H9 (cell line): Measurements from ENCODE around the gene KLHDC3. TPM values are rescaled to one million over a fixed set of nuclear protein-coding genes. Genes with fewer than 3 reads are reported as not detected.

Experiments used
- DNase-seq: peaks from one replicate; pipeline ENCODE4 v3.0.0-alpha.2; 2017
- H2AFZ ChIP-seq: one replicate; pipeline ENCODE4 v1.6.1; 2013; ENCODE audit warnings: mild to moderate bottlenecking, low read length, control low read depth, moderate library complexity
- H2AK5ac ChIP-seq: 2 replicates; pipeline ENCODE4 v1.6.1; 2013; ENCODE audit warnings: low read length, control low read depth, mixed read lengths; ENCODE audit not compliant: insufficient read length
- H2BK120ac ChIP-seq: one replicate; pipeline ENCODE4 v1.6.1; 2013; ENCODE audit warnings: low read depth, mild to moderate bottlenecking, low read length, control low read depth, inconsistent platforms; ENCODE audit not compliant: poor library complexity, severe bottlenecking
- H2BK12ac ChIP-seq: 2 replicates; pipeline ENCODE4 v1.6.1; 2013; ENCODE audit warnings: low read length, control low read depth, mixed read lengths, low read depth; ENCODE audit not compliant: insufficient read length
- H2BK15ac ChIP-seq: 2 replicates; pipeline ENCODE4 v1.6.1; 2013; ENCODE audit warnings: low read depth, low read length, control low read depth
- H2BK20ac ChIP-seq: one replicate; pipeline ENCODE4 v1.6.1; 2013; ENCODE audit warnings: low read depth, mild to moderate bottlenecking, low read length, control low read depth, inconsistent platforms; ENCODE audit not compliant: poor library complexity, severe bottlenecking
- H2BK5ac ChIP-seq: 2 replicates; pipeline ENCODE4 v1.6.1; 2013; ENCODE audit warnings: low read length, control low read depth, mixed read lengths; ENCODE audit not compliant: insufficient read length
- H3K14ac ChIP-seq: 2 replicates; pipeline ENCODE4 v1.6.1; 2013; ENCODE audit warnings: low read length, control low read depth; ENCODE audit not compliant: insufficient read depth
- H3K18ac ChIP-seq: 2 replicates; pipeline ENCODE4 v1.6.1; 2013; ENCODE audit warnings: low read depth, mild to moderate bottlenecking, mixed read lengths, low read length, control low read depth; ENCODE audit not compliant: insufficient read length
- H3K23ac ChIP-seq: 2 replicates; pipeline ENCODE4 v1.6.1; 2013; ENCODE audit warnings: low read length, control low read depth, mixed read lengths, low read depth; ENCODE audit not compliant: insufficient read length
- H3K23me2 ChIP-seq: 2 replicates; pipeline ENCODE4 v1.6.1; 2013; ENCODE audit warnings: low read depth, mild to moderate bottlenecking, mixed read lengths, low read length, control low read depth; ENCODE audit not compliant: insufficient read length, poor library complexity, severe bottlenecking
- H3K27ac ChIP-seq: 2 replicates; pipeline ENCODE4 v1.5.1; 2013; ENCODE audit warnings: low read length, control low read depth, mixed read lengths, low read depth; ENCODE audit not compliant: insufficient read length
- H3K27me3 ChIP-seq: 2 replicates; pipeline ENCODE4 v1.6.1; 2013; ENCODE audit warnings: low read length, control low read depth, inconsistent platforms; ENCODE audit not compliant: insufficient read depth
- H3K4ac ChIP-seq: 2 replicates; pipeline ENCODE4 v1.6.1; 2013; ENCODE audit warnings: low read depth, mild to moderate bottlenecking, control low read depth, inconsistent platforms, low read length, moderate library complexity
- H3K4me1 ChIP-seq: 2 replicates; pipeline ENCODE4 v1.6.1; 2013; ENCODE audit warnings: low read length, control low read depth, inconsistent platforms; ENCODE audit not compliant: insufficient read depth
- H3K4me2 ChIP-seq: 2 replicates; pipeline ENCODE4 v1.6.1; 2013; ENCODE audit warnings: low read length, control low read depth, mixed read lengths; ENCODE audit not compliant: insufficient read length, insufficient read depth
- H3K56ac ChIP-seq: 2 replicates; pipeline ENCODE4 v1.6.1; 2013; ENCODE audit warnings: low read depth, mild to moderate bottlenecking, mixed read lengths, low read length, control low read depth; ENCODE audit not compliant: insufficient read length
- H3K79me1 ChIP-seq: 2 replicates; pipeline ENCODE4 v1.6.1; 2013; ENCODE audit warnings: low read depth, mild to moderate bottlenecking, moderate library complexity, low read length, control low read depth, inconsistent platforms; ENCODE audit not compliant: insufficient read depth, poor library complexity, severe bottlenecking
- H3K79me2 ChIP-seq: 2 replicates; pipeline ENCODE4 v1.6.1; 2013; ENCODE audit warnings: low read length, control low read depth, inconsistent platforms; ENCODE audit not compliant: insufficient read depth
- H3K9ac ChIP-seq: 2 replicates; pipeline ENCODE4 v1.6.1; 2013; ENCODE audit warnings: low read length, control low read depth, mixed read lengths; ENCODE audit not compliant: insufficient read length; ENCODE audit errors: extremely low read depth
- H3K9me3 ChIP-seq: one replicate; pipeline ENCODE4 v1.6.1; 2013; ENCODE audit warnings: low read depth, low read length, inconsistent platforms; ENCODE audit not compliant: control insufficient read depth
- H3T11ph ChIP-seq: one replicate; pipeline ENCODE4 v1.6.1; 2013; ENCODE audit warnings: mild to moderate bottlenecking, low read length, control low read depth, inconsistent platforms
- H4K20me1 ChIP-seq: one replicate; pipeline ENCODE4 v1.6.1; 2013; ENCODE audit not compliant: control insufficient read depth, insufficient read length, insufficient read depth
- H4K5ac ChIP-seq: 2 replicates; pipeline ENCODE4 v1.6.1; 2013; ENCODE audit warnings: low read depth, mild to moderate bottlenecking, mixed read lengths, low read length, control low read depth; ENCODE audit not compliant: insufficient read length
- H4K8ac ChIP-seq: replicated peaks from 2 replicates; pipeline ENCODE4 v1.6.1; 2013; ENCODE audit warnings: low read length, control low read depth, mixed read lengths, low read depth; ENCODE audit not compliant: insufficient read length
- H4K91ac ChIP-seq: 2 replicates; pipeline ENCODE4 v1.6.1; 2013; ENCODE audit warnings: low read depth, mild to moderate bottlenecking, moderate library complexity, mixed read lengths, low read length, control low read depth; ENCODE audit not compliant: insufficient read length
- H3K27ac Mint-ChIP-seq, 3 experiments: 2 replicates in 2 of 3; 3 replicates in 1 of 3; pipeline ENCODE4 v1.8.0; 2020 to 2021; ENCODE audit warnings: mixed read lengths in 3 of 3, mild to moderate bottlenecking in 1 of 3, moderate library complexity in 1 of 3
- H3K27me3 Mint-ChIP-seq: 2 replicates; pipeline ENCODE4 v1.8.0; 2021; ENCODE audit warnings: low read depth, mild to moderate bottlenecking, moderate library complexity, mixed read lengths
- H3K36me3 Mint-ChIP-seq, 3 experiments: 2 replicates in 2 of 3; 3 replicates in 1 of 3; pipeline ENCODE4 v1.8.0; 2020 to 2021; ENCODE audit warnings: low read depth in 3 of 3, mixed read lengths in 3 of 3; ENCODE audit not compliant: insufficient read depth in 1 of 3
- H3K4me1 Mint-ChIP-seq, 2 experiments: 2 replicates each; pipeline ENCODE4 v1.8.0; 2020; ENCODE audit warnings: mixed read lengths in 2 of 2
- H3K4me3 Mint-ChIP-seq, 2 experiments: 2 replicates in 1 of 2; 3 replicates in 1 of 2; pipeline ENCODE4 v1.8.0; 2020 to 2021; ENCODE audit warnings: mild to moderate bottlenecking in 2 of 2, mixed read lengths in 2 of 2, moderate library complexity in 1 of 2
- H3K9me3 Mint-ChIP-seq, 2 experiments: 2 replicates in 1 of 2; 3 replicates in 1 of 2; pipeline ENCODE4 v1.8.0; 2020; ENCODE audit warnings: mild to moderate bottlenecking in 2 of 2, mixed read lengths in 2 of 2, moderate library complexity in 1 of 2
- WGBS: extraction: QIAGEN DNeasy Blood & Tissue Kit; methylation state at CpG from one replicate; pipeline ENCODE4 v1.1.7; 2013; ENCODE audit warnings: missing lambda C conversion rate, low lambda C conversion rate, mixed read lengths; ENCODE audit not compliant: insufficient read length; ENCODE audit errors: extremely low coverage; 5-methylcytosine and 5-hydroxymethylcytosine counted together
- total RNA-seq: library from RNA; stranded (reverse); gene quantifications from 2 replicates; pipeline ENCODE4 v1.2.1, GENCODE V29; 2021
- TF ChIP-seq, protein P1 (sequence below): fragments of 200-600 bp; sonication (generic); conservative IDR thresholded peaks from 3 replicates; pipeline ENCODE4 v1.8.0; 2021; ENCODE audit warnings: antibody characterized with exemption, mild to moderate bottlenecking

The KLHDC3 gene
- total RNA-seq, 1 experiment from 2014 or later: 146 TPM

DNA sequence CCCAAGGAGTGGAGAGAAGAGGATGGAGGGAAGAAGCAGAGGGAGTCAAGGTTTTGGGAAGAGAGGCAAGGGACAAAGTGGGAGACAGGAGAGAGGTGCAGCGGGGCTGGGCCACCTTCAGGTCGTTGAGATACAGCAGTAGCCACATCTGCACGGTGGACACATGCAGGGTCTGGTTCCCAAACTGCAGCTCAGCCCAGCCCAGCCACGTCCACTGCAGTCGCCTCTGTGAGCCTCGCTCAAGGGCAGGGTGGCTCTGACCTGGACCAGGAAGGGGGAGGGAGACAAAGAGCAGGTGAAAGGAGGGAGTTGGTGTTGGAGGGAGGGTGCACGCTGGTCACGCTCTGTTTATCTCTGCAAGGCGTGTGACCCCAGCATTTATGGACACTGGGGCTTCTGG lies 24.7 kb downstream of the KLHDC3 start:
- H3K9ac ChIP-seq: no peak overlapping the region
- TF ChIP-seq, protein P1, sequence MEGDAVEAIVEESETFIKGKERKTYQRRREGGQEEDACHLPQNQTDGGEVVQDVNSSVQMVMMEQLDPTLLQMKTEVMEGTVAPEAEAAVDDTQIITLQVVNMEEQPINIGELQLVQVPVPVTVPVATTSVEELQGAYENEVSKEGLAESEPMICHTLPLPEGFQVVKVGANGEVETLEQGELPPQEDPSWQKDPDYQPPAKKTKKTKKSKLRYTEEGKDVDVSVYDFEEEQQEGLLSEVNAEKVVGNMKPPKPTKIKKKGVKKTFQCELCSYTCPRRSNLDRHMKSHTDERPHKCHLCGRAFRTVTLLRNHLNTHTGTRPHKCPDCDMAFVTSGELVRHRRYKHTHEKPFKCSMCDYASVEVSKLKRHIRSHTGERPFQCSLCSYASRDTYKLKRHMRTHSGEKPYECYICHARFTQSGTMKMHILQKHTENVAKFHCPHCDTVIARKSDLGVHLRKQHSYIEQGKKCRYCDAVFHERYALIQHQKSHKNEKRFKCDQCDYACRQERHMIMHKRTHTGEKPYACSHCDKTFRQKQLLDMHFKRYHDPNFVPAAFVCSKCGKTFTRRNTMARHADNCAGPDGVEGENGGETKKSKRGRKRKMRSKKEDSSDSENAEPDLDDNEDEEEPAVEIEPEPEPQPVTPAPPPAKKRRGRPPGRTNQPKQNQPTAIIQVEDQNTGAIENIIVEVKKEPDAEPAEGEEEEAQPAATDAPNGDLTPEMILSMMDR: no peak
- no peak overlapping the region for H3K14ac ChIP-seq
- no peak overlapping the region for H2BK15ac ChIP-seq
- H4K20me1 ChIP-seq: no peaks in the 10 kb centered on the region
- no peaks in the 10 kb centered on the region; a peak in 1 of 5 replicates for H3K9me3 Mint-ChIP-seq
- H2BK20ac ChIP-seq: no peak overlapping the region
- no peak overlapping the region; a peak in 1 of 5 replicates for H3K4me3 Mint-ChIP-seq
- H3K9me3 ChIP-seq: no peaks in the 10 kb centered on the region
- no peaks in the 10 kb centered on the region for H3K79me1 ChIP-seq
- no peaks in the 10 kb centered on the region for H3K27me3 ChIP-seq
- no peak overlapping the region for H2AK5ac ChIP-seq
- H3K36me3 Mint-ChIP-seq: peaks cover 35 to 84% (median 68%) of the 10 kb centered on the region in 3 experiments
- H3K79me2 ChIP-seq: no peaks in the 10 kb centered on the region
- H3K27ac Mint-ChIP-seq: no peak overlapping the region; a peak in 2 of 7 replicates
- no peak overlapping the region for H3K4ac ChIP-seq
- no peaks in the 10 kb centered on the region for H3K4me1 ChIP-seq
- no peak overlapping the region for H2BK5ac ChIP-seq
- H2BK120ac ChIP-seq: no peak overlapping the region
- no peak overlapping the region for H3K27ac ChIP-seq
- DNase-seq: peak; percentile 18
- H3K23ac ChIP-seq: no peak overlapping the region
- H2BK12ac ChIP-seq: no peak overlapping the region
- no peak overlapping the region for H3T11ph ChIP-seq
- no peak overlapping the region for H3K18ac ChIP-seq
- H3K23me2 ChIP-seq: no peaks in the 10 kb centered on the region
- H4K8ac ChIP-seq: no peak overlapping the region
- H2AFZ ChIP-seq: no peak overlapping the region
- WGBS: no CpG with 5 or more reads among the region's 9 CpGs
- H4K91ac ChIP-seq: no peak overlapping the region
- H3K27me3 Mint-ChIP-seq: no peaks in the 10 kb centered on the region; the same call in none of the 2 replicates
- no peaks in the 10 kb centered on the region for H3K4me1 Mint-ChIP-seq
- no peak overlapping the region for H3K56ac ChIP-seq
- H3K4me2 ChIP-seq: no peak overlapping the region
- H4K5ac ChIP-seq: no peak overlapping the region
